ENCODE data around the gene HBEGF.
"Not testable (repeated sequence)": the region's sequence is repeated elsewhere in the genome, so short reads cannot be mapped to it uniquely, and the experiment has no call there.

Gene HBEGF

DNA sequence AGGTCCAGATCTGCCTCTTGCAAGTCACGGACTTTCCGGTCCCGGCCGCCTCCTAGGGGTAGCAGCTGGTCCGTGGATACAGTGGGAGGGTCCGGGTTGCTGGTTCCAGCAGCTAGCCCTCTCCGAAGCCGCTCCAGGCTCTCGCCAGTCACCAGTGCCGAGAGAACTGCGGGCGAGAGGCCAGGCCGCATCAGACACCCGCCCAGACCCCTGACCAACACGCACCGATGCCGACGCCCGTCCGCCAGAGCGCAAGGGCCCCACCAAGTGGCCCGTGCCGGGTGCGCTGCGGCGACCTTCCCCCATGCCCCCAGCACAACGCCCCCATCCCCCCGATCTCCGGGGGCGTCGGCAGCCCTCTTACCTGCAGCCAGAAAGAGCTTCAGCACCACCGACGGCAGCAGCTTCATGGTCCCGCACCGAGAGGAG lies 470 bp downstream of the HBEGF start:
- in situ Hi-C loops (cut with HindIII; ENCODE audit: low sequenced_read_pairs), result loop anchor here (5.0 kb wide), 3 partner anchors 34 to 114 kb away; no protein-coding TSS in a partner anchor
- DNase-seq (ENCODE audit: low read depth), result peak; percentile 29
- H3K4me3 ChIP-seq (ENCODE audit: low read depth, low read length), result peak overlapping the region; percentile 55
- TF ChIP-seq, protein P1, sequence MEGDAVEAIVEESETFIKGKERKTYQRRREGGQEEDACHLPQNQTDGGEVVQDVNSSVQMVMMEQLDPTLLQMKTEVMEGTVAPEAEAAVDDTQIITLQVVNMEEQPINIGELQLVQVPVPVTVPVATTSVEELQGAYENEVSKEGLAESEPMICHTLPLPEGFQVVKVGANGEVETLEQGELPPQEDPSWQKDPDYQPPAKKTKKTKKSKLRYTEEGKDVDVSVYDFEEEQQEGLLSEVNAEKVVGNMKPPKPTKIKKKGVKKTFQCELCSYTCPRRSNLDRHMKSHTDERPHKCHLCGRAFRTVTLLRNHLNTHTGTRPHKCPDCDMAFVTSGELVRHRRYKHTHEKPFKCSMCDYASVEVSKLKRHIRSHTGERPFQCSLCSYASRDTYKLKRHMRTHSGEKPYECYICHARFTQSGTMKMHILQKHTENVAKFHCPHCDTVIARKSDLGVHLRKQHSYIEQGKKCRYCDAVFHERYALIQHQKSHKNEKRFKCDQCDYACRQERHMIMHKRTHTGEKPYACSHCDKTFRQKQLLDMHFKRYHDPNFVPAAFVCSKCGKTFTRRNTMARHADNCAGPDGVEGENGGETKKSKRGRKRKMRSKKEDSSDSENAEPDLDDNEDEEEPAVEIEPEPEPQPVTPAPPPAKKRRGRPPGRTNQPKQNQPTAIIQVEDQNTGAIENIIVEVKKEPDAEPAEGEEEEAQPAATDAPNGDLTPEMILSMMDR (IDR thresholded peaks at IDR 0.05; ENCODE audit: low read depth, low read length, missing control alignments), result peak; percentile 57

DNA sequence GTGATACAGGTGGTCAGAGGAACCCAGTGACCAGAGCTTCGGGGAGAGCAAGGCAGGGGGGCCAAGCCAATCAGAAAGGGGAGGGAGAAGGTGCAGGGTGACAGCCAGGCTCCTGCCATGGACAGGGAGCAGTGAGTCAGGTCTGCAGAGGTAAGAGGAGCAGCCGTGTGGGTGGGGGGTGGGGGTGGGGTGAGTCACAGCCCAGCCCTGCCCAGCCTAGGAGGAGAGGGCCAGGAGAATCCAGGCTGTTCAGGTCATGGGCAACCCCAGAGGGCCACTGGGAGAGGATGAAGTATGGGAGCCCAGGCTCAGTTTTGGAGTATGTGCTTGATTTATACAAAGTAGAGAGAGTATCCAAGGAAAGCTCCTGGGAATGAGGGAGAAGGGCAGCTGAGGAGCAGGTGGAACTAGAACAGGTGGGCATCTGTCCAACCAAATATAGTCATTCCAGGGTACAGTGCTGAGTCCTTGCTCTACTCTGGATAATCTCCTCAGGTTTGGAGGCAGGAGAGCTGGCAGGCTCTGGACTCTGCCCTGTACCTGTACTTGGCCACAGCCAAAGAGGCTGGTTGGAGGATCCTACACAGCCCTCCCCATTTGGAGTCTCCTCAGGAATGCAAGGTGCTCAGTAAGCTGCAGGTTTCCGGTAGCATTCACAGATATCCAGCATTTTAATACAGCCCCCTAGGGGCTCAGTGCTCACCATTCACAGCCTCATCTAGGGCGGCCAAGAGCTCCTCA lies 1.6 kb downstream of the HBEGF start:
- TF ChIP-seq, protein P1 (IDR thresholded peaks at IDR 0.05; ENCODE audit: low read depth, low read length, missing control alignments), result no peak
- DNase-seq (ENCODE audit: low read depth), result no peak
- peak overlapping the region; percentile 55 for H3K4me3 ChIP-seq (ENCODE audit: low read depth, low read length)
- in situ Hi-C loops (cut with HindIII; ENCODE audit: low sequenced_read_pairs), result loop anchor here (5.0 kb wide), 3 partner anchors 33 to 113 kb away; no protein-coding TSS in a partner anchor

DNA sequence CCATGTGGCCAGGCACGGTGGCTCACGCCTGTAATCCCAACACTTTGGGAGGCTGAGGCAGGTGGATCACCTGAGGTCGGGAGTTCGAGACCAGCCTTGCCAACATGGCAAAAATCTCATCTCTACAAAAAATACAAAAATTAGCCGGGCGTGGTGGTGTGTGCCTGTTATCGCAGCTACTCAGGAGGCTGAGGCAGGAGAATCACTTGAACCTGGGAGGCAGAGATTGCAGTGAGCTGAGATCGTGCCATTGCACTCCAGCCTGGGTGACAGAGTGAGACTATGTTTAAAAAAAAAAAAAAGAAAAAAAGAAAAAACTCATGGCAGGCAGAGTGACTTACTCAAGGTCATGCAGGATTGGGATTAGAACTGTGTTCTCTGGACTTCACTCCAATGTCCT lies 2.6 kb downstream of the HBEGF start:
- in situ Hi-C loops (cut with HindIII; ENCODE audit: low sequenced_read_pairs); H3K4me3 ChIP-seq (ENCODE audit: low read depth, low read length); DNase-seq (ENCODE audit: low read depth): not testable (repeated sequence)

DNA sequence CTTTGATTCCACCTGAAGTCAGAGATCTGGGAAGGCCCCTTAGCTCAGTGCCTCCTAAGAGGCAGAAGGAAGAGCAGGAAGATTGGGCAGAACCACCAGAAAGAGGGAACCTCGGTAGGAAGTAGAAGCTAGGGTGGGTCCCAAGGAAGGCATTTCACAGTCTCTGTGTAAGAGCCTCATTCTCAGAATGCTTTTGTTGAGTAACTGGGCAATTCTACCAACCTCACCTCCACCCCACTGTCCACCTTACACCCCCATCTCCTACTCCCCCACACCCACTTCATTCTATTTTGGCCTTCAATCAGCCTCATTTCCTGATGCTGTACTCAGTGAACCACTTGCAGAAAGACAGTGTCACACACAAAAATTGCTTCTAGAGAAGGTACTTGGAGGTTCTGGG lies 3.5 kb downstream of the HBEGF start:
- in situ Hi-C loops (cut with HindIII; ENCODE audit: low sequenced_read_pairs), result no loop called here
- DNase-seq (ENCODE audit: low read depth), result no peak
- no peak overlapping the region for H3K4me3 ChIP-seq (ENCODE audit: low read depth, low read length)

DNA sequence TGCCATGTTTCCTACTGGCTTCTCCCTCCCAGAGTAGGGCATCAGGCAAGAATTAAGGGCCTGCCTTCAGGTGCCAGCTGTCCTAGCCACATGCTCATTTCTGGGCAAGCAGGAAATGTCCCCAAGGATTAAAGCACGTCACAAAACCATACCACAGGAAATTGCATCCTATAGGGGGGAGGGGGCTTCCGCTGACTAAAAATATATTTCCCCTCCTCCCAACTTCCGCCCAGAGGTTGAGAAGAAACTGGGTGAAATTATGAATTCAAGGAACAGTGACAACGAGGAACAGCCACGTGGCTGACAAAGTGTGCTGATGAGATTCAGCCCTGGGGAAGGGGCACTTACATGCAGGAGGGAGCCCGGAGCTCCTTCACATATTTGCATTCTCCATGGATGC lies 4.1 kb downstream of the HBEGF start:
- TF ChIP-seq, protein P1 (IDR thresholded peaks at IDR 0.05; ENCODE audit: low read depth, low read length, missing control alignments), result no peak
- DNase-seq (ENCODE audit: low read depth), result no peak
- in situ Hi-C loops (cut with HindIII; ENCODE audit: low sequenced_read_pairs), result no loop called here
- no peak overlapping the region for H3K4me3 ChIP-seq (ENCODE audit: low read depth, low read length)

More for the DNA sequence above, 3.5 kb downstream of the HBEGF start:
- TF ChIP-seq, protein P1 (IDR thresholded peaks at IDR 0.05; ENCODE audit: low read depth, low read length, missing control alignments), result no peak

DNA sequence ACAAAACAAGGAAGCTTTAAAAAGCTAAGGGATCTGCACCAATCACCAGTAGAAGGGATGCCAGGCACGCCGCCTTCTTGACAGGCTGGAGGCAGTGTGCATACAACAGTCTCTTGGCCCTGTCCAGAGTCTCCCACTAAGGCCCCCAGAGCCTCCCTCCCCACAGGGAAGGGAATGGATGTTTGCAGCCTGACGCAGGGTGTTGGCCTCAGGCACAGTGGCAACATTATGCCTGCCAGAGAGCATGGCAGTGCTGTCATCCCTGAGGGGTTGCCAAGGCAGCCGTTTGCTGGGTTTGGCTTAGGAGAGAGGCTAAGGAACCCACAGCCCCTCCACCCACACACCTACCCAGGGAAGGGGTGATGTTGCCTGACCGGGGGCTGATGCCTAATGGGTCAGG lies 4.8 kb downstream of the HBEGF start:
- DNase-seq (ENCODE audit: low read depth), result no peak
- TF ChIP-seq, protein P1 (IDR thresholded peaks at IDR 0.05; ENCODE audit: low read depth, low read length, missing control alignments), result no peak
- in situ Hi-C loops (cut with HindIII; ENCODE audit: low sequenced_read_pairs), result no loop called here
- H3K4me3 ChIP-seq (ENCODE audit: low read depth, low read length), result no peak overlapping the region

DNA sequence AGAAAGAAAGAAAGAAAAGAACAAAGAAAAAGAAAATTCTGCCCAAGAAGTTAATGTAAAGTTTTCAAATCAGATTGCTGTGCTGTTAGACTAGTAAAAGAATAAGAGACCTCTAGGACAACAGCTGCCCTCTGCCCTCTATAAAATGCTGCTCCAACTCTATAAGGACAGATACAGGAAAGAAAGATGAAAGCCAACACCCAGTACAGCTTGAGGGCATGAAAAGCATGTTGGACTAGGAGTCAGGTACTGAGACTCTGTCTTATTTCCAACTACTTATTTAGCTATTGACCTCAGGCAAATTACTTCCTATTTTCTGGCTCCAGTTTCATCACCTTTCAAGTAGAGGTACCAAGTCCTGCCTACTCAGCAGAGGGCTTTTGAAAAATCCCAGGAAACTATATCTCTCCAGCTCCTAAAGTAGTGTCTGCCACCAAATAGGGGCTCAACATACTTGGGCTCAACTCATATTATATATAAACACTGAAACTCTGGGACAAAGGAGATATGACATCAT lies 5.7 kb downstream of the HBEGF start:
- no peak for DNase-seq (ENCODE audit: low read depth)
- no peak overlapping the region for H3K4me3 ChIP-seq (ENCODE audit: low read depth, low read length)
- in situ Hi-C loops (cut with HindIII; ENCODE audit: low sequenced_read_pairs), result no loop called here

More for the DNA sequence above, 5.7 kb downstream of the HBEGF start:
- TF ChIP-seq, protein P1 (IDR thresholded peaks at IDR 0.05; ENCODE audit: low read depth, low read length, missing control alignments), result no peak

Measured in astrocyte of the cerebellum (primary cell).